Ecto neural progenitor cell (in vitro differentiated cells): ENCODE results near the gene CHST1.

Experiments
- DNase-seq: peaks from one replicate; pipeline ENCODE4 v3.0.0-alpha.2; 2018; ENCODE audit warnings: low spot score

The CHST1 gene, protein sequence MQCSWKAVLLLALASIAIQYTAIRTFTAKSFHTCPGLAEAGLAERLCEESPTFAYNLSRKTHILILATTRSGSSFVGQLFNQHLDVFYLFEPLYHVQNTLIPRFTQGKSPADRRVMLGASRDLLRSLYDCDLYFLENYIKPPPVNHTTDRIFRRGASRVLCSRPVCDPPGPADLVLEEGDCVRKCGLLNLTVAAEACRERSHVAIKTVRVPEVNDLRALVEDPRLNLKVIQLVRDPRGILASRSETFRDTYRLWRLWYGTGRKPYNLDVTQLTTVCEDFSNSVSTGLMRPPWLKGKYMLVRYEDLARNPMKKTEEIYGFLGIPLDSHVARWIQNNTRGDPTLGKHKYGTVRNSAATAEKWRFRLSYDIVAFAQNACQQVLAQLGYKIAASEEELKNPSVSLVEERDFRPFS

GRCh38 chr11:45665206-45665932 lies at the start of gene CHST1:
TSS of gene CHST1 (minus strand) at chr11:45665622. CDS start at chr11:45650923, 14,699 bp downstream.
- peak; percentile 69 for DNase-seq

DNA sequence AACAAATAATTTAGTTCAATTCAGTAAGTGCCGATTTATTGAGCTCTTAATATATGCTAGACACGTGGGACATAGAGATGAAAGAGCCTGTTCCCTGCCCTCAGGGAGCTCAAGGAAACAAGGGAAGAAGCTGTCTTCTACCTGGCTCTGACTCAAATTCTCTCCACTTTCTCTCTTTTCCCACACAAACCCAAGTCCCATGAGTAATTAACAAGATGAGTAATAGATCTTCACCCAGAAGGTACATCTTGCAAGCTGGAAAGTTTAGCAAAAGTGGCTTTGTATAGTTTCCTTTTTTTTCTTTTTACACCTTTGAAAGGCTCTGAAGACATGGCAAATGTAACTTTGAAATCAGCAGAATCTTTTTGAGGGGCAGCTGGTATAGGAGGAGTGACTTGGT lies 48.2 kb upstream of the CHST1 start:
- DNase-seq, result no peak

DNA sequence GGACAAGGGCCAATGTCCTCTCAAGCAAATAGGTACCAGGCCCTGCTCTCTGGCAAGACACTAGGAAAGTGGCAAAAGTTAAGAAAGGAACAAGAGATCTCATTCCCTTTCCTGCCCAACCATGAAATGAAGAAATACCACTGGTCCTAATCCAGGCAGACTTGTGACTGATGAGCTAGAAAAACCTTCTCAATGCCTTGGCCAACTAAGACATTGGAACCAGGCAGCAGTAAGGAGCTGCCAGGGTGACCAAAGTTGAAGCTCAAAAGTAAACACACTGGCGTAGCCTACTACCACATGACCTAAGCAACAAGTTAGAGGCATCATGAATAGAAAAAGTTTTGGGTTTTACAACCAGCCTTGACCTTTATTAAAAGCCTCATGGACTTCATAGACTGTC lies 45.1 kb upstream of the CHST1 start:
- no peak for DNase-seq

DNA sequence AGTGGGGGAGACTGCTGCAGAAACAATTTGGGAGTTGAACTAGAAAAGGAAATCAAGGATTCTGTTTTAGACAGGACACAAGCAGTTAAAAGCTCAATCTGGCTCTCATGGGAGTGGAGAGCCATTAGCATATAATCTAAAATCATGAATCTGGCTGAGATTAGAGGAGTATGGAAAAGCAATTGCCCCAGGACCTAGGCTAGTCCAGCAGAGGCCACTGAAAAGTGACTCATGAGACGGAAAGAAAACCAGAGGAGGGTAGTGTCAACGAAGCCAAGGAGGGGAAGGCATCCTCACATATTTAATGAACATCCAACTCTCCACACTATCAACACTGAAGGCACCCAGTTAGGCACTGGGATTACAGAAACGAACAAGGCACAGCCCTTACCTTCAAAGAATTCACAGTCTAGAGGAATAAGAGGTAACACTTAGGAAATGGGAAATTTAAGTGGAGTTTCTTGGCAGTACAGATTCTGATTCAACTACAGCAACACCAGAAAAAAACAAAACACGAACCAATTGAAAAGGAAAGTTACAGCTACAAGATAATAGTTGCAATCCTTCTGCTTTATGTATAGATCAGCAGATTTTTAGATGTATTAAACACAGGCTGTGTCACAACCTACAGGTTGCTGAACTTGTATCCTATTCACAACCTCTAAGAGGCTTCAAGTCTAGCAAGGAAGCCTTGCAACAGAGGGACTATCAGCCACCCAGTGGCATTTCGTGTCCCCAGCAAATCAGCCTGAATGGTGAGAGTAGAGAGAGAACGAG lies 43.7 kb upstream of the CHST1 start:
- no peak for DNase-seq

- no peak for DNase-seq
Observed at GRCh38 chr11:45704635-45705034, 39.2 kb upstream of the CHST1 start.

- no peak for DNase-seq
Observed at GRCh38 chr11:45704133-45704532, 38.7 kb upstream of the CHST1 start.

DNA sequence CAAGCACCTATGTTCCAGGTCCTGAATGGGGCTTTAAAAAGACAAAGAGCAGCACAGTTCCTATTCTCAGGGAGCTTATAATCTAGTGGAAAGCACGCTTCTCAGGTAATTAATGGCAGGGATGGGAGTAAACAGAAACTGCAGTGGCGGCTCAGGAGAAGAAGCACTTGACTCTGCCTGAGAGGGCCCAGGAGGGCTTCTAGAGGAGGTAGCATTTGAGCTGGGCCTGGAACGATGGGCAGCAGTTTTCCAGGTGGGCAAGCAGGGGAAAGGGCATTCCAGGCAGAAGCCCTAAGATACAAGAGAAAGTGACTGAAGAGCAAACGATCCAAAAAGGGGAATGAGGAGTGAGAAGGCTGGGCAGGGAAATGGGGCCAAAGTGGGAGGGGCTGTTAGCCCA lies 37.1 kb upstream of the CHST1 start:
- no peak for DNase-seq

GRCh38 chr11:45698777-45699497 lies 33.5 kb upstream of the CHST1 start:
- DNase-seq, result no peak

GRCh38 chr11:45692808-45693453 lies 27.5 kb upstream of the CHST1 start:
- DNase-seq, result no peak

DNA sequence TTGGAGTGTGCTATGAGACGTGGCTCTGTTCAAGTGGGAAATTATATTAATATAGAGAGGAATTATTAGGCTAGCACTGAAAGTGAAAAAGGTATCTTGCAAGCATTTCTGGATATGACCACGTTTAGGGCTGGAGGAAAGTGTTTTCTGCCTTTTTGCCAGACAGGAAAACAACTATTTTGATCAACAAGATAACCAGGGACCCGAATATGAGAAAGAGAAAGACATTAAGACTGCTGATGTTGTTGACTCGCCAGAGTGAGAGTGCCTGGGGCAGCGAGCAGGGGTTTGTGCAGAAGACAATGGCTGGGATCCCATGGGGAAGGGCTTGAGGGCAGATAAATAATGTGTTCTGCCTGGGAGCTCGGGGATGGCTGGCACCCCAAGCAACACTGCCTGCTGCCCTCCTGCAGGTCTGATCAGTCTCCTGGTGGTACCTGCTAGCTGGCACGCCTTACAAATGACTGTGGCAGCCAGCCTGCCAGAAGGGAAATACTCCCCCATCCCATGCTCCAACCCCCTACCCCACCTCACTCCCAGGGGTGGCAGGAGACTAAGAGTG lies 23.1 kb upstream of the CHST1 start:
- no peak for DNase-seq

GRCh38 chr11:45687836-45688235 lies 22.4 kb upstream of the CHST1 start:
- no peak for DNase-seq

GRCh38 chr11:45685964-45686537 lies 20.6 kb upstream of the CHST1 start:
- no peak for DNase-seq

DNA sequence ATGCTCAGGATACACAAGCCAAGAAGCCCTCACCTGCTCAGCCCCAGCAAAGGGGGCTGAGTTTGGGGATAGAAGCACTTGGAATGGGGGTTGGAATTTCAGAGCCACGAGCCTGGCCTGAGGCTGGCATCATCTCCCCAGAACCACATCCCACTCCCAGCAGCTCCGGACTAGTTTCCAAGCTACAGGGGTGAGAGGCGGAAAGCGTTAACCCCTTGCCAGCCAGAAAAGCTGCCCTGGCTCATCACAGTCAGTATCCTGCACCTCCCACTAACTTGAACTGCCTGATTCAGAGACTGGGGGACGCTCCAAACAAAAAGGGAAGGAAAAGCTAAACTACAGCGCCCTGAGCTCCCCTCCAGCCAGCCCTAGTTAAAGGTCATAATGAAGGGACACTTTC lies 19.0 kb upstream of the CHST1 start:
- DNase-seq, result no peak

- no peak for DNase-seq
Observed at GRCh38 chr11:45683271-45684058, 18.0 kb upstream of the CHST1 start.

GRCh38 chr11:45679806-45680205 lies 14.4 kb upstream of the CHST1 start:
- no peak for DNase-seq

DNA sequence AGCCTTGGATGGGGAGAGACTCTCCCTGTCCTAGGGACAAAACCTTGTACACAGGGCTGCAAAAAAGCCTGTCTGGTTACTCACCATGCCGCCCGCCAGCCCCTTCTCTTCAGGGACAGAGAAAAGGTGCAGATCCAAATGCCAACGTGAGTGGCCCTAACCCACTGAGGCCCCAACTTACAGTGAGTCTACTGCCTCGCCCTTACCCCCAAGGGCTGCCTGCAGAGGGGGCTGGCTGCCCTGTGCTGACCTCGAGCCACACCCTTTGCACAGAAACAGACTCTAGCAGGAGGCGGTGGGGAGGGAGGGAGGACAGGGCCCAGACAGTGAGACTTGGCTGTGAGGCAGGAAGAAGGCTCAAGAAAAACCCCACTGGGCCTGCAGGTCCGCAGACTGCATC lies 13.6 kb upstream of the CHST1 start:
- no peak for DNase-seq

DNA sequence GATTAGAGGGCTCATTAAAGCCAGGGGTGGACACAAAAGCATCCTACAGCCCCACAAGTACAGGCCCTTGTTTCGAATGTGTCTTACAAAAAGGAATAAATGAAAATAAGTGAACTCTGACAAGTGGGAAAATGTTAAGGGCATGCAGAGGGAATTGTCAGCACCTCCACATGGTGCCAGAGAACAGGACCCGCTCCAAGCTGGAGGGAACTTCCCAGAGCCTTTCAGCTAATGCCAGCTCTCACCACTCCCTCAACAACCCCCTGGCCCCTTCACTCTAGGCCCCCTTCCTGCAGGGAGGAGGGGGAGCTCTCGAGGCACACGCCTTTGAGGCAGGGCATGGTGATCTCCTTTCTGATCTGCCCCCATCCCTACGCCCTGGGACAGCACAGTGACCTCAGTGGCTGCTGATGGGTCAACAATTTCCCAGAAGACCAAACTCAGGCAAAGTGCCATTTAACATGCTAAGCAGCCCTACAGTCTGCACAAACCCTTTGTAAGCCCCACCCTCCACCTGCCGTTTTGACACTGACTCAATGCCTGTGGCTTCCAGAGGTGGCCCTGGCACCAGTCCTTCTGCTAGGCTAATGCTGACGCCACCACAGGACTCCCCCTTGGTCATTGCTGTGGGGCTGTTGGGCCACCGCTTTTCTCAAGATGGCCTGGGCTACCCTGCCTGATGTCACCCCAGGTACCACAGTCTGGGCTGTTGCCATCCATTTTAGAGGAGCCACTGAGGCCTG lies 12.5 kb upstream of the CHST1 start:
- no peak for DNase-seq

- DNase-seq, result no peak
Observed at GRCh38 chr11:45676522-45677095, 11.2 kb upstream of the CHST1 start.

DNA sequence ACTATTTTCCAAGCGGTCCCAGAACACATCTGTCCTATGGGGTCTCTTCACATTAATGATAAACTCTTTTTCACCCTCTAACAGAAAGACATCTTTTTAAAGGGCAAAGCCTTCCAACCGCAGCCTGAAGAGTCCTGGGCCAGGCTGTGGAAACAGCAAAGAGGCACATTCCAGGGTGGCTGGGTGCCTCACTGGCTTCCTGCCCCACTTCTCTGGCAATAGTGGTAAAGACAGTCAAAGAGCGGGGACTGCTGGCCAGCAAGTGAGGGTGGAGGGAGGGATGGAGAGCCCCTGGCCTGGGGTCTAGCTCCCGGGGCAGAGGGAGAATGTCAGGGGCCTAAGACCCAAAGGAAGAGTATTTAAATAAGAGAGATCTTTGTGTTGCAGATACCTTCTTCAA lies 10.2 kb upstream of the CHST1 start:
- DNase-seq, result no peak
